ENCODE results near the gene YKT6. TPM values are rescaled to one million over a fixed set of nuclear protein-coding genes. Genes with fewer than 3 reads are reported as not detected.

The YKT6 gene
- total and polyA plus RNA-seq, 2 experiments from 2014 or later: 75.7 to 86.9 TPM

DNA sequence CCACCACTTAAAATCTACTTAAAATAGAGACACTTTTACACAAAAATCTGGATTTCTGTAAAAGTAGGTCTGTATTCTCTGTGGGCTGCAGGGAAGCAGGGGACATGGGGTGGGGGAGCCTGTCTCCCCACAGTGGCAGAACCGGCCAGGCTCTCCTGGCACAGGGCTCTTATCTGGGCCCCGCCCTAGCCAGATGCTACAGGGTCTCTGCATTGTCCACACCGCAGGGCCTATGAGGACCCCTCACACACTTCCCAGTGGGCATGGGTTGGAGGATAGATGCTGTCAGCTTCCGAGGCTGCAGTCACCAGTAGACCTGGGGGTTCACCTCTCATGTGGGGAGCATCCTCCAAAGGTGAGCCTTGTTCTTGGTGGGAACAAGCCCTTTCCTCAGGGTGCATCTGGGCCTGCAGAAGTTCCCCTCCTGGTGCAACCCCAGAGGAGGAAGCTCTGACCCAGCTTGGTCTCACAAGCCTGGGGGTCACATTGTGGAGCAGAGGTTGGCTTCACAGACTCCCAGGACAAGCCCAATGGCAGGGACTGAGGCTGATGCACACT is 44.2 kb upstream of the YKT6 start:
- Histone ChIP-seq H3K4me3 (no peak overlapping the region), H3K27ac (no peak overlapping the region), H4K20me1 (ENCODE audit: insufficient read depth, poor library complexity, severe bottlenecking) (no peaks in the 10 kb centered on the region), H3K4me2 (no peak overlapping the region), H3K4me1 (ENCODE audit: insufficient read depth) (no peaks in the 10 kb centered on the region), H2AFZ (no peak overlapping the region), H3K9me3 (ENCODE audit: low read depth) (no peaks in the 10 kb centered on the region), H3K79me2 (no peaks in the 10 kb centered on the region), H3K27me3 (no peaks in the 10 kb centered on the region), H3K36me3 (replicated peaks; ENCODE audit: insufficient read depth, low read depth) (no peaks in the 10 kb centered on the region), H3K9me2 (replicated peaks; ENCODE audit: insufficient read depth) (no peaks in the 10 kb centered on the region)
- no peak for TF ChIP-seq CTCF (IDR thresholded peaks at IDR 0.05; ENCODE audit: poor library complexity)
- TF ChIP-seq EZH2 (IDR thresholded peaks at IDR 0.05; ENCODE audit: borderline replicate concordance): no peak
- TF ChIP-seq EZH2phosphoT487 (IDR thresholded peaks at IDR 0.05; ENCODE audit: low read depth, severe bottlenecking, unreplicated experiment): no peak
- no peak for DNase-seq (ENCODE audit: low spot score)
- WGBS (ENCODE audit: low lambda C conversion rate, missing lambda C conversion rate): 82% methylated on average over 4 of the region's 4 CpGs

- Histone ChIP-seq H3K4me3 (no peak overlapping the region), H3K79me2 (no peaks in the 10 kb centered on the region), H3K4me2 (no peak overlapping the region), H2AFZ (no peak overlapping the region), H3K9me2 (replicated peaks; ENCODE audit: insufficient read depth) (no peaks in the 10 kb centered on the region), H3K4me1 (ENCODE audit: insufficient read depth) (no peaks in the 10 kb centered on the region), H4K20me1 (ENCODE audit: insufficient read depth, poor library complexity, severe bottlenecking) (no peaks in the 10 kb centered on the region), H3K36me3 (replicated peaks; ENCODE audit: insufficient read depth, low read depth) (no peaks in the 10 kb centered on the region), H3K27ac (no peak overlapping the region), H3K27me3 (no peaks in the 10 kb centered on the region), H3K9me3 (ENCODE audit: low read depth) (no peaks in the 10 kb centered on the region)
- TF ChIP-seq EZH2 (IDR thresholded peaks at IDR 0.05; ENCODE audit: borderline replicate concordance) (no peak), CTCF (IDR thresholded peaks at IDR 0.05; ENCODE audit: poor library complexity) (no peak), EZH2phosphoT487 (IDR thresholded peaks at IDR 0.05; ENCODE audit: low read depth, severe bottlenecking, unreplicated experiment) (no peak)
- 86% methylated on average over 15 of the region's 15 CpGs for WGBS (ENCODE audit: low lambda C conversion rate, missing lambda C conversion rate)
- DNase-seq (ENCODE audit: low spot score): no peak
Measured at GRCh38 chr7:44157116-44158080, 43.4 kb upstream of the YKT6 start.

DNA sequence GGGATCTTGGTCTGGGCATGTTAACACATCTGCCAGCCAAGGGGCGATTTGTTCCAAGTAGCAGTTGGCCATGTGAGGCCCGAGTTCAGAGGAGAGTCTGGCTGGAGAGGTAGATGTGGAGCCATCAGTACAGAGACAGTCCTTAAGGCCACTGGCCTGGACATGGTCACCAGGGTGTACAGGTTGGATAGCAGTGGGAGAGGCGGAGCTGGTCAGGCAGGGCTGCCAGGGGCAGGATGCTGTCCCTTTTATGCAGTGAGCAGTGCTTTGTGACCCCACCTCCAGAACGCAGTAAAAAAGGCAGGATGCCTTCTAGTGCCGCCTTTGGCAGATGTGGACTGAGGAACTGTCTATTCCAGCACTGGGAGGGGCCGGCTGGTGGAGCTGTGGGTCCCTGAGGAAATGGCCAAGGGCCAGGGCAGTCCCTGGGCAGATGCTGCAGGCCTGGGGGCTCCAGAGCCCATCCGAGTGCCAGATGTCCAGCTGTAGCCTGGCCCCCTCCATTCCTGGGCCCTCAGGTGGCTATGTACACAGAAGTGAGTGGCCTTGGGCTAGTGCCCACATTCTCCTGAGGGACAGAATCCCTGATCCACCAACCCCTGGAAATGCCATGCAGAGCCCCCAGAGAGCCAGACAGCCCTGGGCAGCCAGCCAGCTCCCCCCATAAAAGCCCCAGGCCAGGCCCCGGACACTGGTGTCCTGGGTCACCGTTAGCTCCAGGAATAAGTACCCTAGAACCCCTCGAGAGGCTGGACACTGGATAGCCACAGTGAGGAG is 42.5 kb upstream of the YKT6 start:
- Histone ChIP-seq H3K27ac (no peak overlapping the region), H3K79me2 (no peaks in the 10 kb centered on the region), H3K9me2 (replicated peaks; ENCODE audit: insufficient read depth) (no peaks in the 10 kb centered on the region), H2AFZ (no peak overlapping the region), H3K4me2 (no peak overlapping the region), H3K4me1 (ENCODE audit: insufficient read depth) (no peaks in the 10 kb centered on the region), H4K20me1 (ENCODE audit: insufficient read depth, poor library complexity, severe bottlenecking) (no peaks in the 10 kb centered on the region), H3K36me3 (replicated peaks; ENCODE audit: insufficient read depth, low read depth) (no peaks in the 10 kb centered on the region), H3K27me3 (no peaks in the 10 kb centered on the region), H3K4me3 (no peak overlapping the region), H3K9me3 (ENCODE audit: low read depth) (no peaks in the 10 kb centered on the region)
- no peak for DNase-seq (ENCODE audit: low spot score)
- TF ChIP-seq CTCF (IDR thresholded peaks at IDR 0.05; ENCODE audit: poor library complexity) (no peak), EZH2phosphoT487 (IDR thresholded peaks at IDR 0.05; ENCODE audit: low read depth, severe bottlenecking, unreplicated experiment) (no peak), EZH2 (IDR thresholded peaks at IDR 0.05; ENCODE audit: borderline replicate concordance) (no peak)
- 87% methylated on average over 10 of the region's 10 CpGs for WGBS (ENCODE audit: low lambda C conversion rate, missing lambda C conversion rate)
